ENCODE measurements around the gene ARL17B.
"Not testable (repeated sequence)": the region's sequence is repeated elsewhere in the genome, so short reads cannot be mapped to it uniquely, and the experiment has no call there.

Gene ARL17B

GRCh38 chr17:46361755-46362154 lies at the start of gene ARL17B:
ARL17B (minus strand) TSS chr17:46361766; CDS start chr17:46358397, 3,369 bp downstream.
- POLR2A ChIA-PET; DNase-seq (ENCODE audit: extremely low spot score); CTCF ChIA-PET: not testable (repeated sequence)

DNA sequence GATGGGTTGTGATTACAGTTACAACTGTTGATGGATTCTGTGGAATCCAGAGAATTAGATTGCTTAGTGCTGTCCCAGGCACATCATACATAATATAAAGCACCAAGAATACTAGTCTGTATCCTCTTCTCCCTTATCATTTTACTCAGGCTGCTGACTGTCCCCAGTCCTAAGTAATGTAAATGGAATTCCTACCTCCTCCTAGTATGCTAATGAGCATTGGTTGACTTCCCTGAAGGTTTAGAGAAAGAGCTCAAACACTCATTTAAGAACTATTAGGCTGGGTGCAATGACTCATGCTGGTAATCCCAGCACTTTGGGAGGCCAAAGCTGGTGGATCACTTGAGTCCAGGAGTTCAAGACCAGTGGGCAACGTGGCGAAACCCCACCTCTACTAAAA lies 48.3 kb upstream of the ARL17B start:
- POLR2A ChIA-PET; CTCF ChIA-PET; DNase-seq (ENCODE audit: extremely low spot score): not testable (repeated sequence)

GRCh38 chr17:46407155-46407554 lies 45.6 kb upstream of the ARL17B start:
- POLR2A ChIA-PET; DNase-seq (ENCODE audit: extremely low spot score); CTCF ChIA-PET: not testable (repeated sequence)

DNA sequence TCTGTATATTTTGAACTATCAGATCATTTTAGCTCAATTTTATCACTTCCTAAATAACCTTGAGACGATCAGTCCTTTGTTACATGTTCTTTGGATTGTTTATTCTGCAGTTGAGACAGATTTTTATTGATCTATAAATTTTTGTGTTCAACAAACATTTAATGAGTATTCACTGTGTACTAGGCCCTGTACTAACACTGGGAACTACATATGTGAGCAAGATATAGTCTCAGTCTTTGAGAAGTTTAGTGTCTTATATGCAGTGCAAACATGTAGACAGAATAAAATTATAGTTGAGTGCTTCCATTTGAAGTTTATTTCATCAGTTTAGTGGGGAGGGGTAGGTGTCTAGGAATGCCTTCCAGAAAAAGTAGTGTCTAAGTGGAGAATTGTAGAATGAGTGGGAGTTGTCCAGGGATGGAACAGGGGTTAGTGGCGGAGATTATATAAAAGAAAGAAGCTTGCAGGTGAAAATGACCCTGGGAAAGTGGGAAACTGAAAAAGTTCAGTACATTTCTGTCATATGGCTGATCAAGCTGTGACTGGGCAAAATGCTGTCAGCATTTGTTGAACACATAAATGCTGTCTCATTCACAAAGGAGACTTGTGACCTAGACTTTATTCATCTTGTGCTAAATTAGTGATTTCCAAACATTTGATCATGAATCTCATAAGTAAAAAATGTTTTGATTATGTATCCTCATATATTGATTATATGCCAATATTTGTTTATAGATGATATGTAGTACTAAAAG lies 39.6 kb upstream of the ARL17B start:
- DNase-seq (ENCODE audit: extremely low spot score); POLR2A ChIA-PET; CTCF ChIA-PET: not testable (repeated sequence)

GRCh38 chr17:46400543-46400942 lies 39.0 kb upstream of the ARL17B start:
- POLR2A ChIA-PET; DNase-seq (ENCODE audit: extremely low spot score); CTCF ChIA-PET: not testable (repeated sequence)

DNA sequence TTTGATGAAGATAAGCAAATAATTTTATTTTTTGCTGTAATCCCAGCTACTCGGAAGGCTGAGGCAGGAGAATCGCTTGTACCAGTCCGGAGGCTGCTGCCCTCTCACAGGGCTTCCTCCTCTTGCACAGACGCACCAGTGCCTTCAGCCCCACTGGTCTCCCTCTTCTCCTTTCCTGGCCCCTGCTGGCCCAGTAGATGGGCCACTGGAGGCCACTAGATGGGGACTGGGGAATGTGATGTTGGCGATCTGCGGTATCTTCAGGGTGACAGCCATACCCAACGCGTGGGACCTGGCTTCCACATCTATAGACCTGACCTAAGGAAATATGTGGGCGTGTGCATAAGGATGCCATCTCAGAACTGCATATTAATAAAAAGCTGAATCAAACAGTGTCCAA lies 38.4 kb upstream of the ARL17B start:
- CTCF ChIA-PET; DNase-seq (ENCODE audit: extremely low spot score); POLR2A ChIA-PET: not testable (repeated sequence)

DNA sequence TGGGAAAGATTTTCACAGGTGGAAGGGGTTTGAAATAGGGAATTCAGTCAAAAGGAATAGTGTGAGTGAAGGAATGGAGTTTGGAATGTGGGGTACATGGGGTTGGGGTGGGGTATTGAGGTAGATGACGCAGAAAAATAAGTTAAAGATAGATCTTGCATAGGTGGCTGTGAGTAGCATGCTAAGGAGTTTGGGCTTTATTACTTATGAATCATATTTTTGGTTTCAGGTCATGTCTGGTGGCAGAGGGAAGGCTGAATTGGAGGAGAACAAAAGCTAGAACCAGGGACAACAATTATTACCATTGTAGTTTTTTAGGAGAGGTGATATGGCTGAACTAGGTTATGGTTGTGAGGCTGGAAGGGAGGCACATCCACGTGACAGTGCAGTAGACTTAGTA lies 34.7 kb upstream of the ARL17B start:
- DNase-seq (ENCODE audit: extremely low spot score); POLR2A ChIA-PET; CTCF ChIA-PET: not testable (repeated sequence)

DNA sequence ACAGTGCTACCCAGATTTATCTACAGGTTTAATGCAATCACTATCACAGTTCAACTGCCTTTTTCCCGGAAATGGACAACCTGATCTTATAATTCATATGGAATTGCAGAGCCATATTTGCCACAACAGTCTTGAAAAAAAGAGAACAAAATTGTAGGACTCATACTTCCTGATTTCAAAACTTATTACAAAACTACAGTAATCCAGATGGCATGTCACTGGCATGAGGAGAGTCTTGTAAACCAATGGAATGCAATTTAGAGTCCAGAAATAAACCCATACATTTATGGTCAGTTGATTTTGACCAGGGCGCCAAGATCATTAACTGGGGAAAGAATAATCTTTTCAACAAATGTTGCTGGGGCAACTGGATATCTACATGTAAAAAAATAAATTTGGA lies 32.1 kb upstream of the ARL17B start:
- DNase-seq (ENCODE audit: extremely low spot score); POLR2A ChIA-PET; CTCF ChIA-PET: not testable (repeated sequence)

DNA sequence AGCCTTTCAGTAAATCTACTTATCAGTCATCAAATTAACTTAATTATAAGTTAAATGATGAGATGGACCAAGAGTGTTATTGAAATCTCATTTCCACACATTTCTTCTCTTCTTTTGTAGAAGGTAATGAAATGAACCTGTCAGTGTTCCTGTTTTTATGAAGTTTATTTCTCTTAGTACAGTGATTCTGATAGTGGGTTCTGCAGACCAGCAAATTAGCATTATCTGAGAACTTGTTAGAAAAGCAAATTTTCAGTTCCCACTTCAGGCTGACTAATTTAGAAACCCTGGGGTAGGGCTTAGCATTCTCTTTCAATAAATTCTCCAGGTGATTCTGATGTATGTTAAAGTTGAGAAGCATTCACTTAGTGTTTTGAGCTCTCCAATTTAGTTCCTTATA lies 23.9 kb upstream of the ARL17B start:
- DNase-seq (ENCODE audit: extremely low spot score); CTCF ChIA-PET; POLR2A ChIA-PET: not testable (repeated sequence)

DNA sequence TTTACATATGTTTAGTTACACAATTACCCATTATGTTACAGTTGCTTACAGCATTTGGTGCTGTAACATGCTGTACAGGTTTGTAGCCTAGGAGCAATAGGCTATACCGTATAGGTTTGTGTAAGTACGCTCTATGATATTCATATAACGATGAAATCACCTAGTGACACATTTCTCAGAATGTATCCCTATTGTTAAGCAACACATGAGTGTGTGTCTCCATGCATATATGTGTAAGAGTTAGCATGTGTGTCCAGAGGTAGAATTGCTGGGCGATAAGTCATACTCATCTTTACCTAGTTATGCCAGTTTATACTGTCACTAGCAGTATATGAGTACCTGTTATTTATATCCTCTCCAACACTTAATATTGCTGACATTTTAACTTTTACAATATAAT lies 21.6 kb upstream of the ARL17B start:
- DNase-seq (ENCODE audit: extremely low spot score); POLR2A ChIA-PET; CTCF ChIA-PET: not testable (repeated sequence)

GRCh38 chr17:46373418-46373817 lies 11.9 kb upstream of the ARL17B start:
- POLR2A ChIA-PET; DNase-seq (ENCODE audit: extremely low spot score); CTCF ChIA-PET: not testable (repeated sequence)

- CTCF ChIA-PET; POLR2A ChIA-PET; DNase-seq (ENCODE audit: extremely low spot score): not testable (repeated sequence)
Measured at GRCh38 chr17:46372236-46373229, 11.0 kb upstream of the ARL17B start.

DNA sequence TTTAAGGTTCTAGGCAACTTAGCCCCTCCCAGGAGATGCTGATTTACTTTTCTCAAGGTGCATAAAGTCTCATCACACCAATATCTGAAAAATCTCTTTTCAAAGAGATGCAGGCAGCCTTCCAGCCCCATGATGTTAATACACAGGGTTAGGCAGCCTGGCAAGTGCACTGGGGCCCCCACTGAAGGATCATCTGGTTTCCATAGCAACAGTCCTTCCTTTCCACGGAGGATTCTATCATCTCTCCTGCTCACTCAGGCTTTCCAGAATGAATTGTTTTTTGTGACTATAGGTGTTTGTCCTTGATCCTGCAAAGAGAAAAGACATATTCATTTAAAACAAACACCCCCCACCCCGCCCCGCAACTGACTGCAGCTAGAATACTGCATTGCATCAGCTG lies 6.0 kb upstream of the ARL17B start:
- POLR2A ChIA-PET; DNase-seq (ENCODE audit: extremely low spot score); CTCF ChIA-PET: not testable (repeated sequence)

GRCh38 chr17:46361145-46361735 lies 326 bp downstream of the ARL17B start:
- POLR2A ChIA-PET, CTCF ChIA-PET: not testable (repeated sequence)

DNA sequence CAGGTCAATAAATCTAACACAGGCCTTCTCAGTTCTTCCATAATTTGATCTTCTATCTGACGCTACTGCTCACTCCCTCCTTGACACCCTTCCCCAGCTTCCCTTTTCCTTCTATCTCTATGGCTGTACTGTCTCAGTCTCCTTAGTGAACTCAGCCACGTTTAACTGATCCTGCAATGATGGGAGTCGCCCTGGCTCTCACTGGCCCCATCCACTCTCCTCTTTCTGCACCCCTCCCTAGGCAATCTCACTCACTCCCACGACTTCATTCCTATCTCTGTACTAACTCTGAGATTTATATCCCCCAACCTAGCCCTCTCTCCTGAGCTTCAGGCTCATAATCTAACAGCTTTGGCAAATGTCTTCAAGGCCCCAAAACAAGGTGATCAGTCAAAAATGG lies 7.7 kb downstream of the ARL17B start:
- CTCF ChIA-PET; DNase-seq (ENCODE audit: extremely low spot score); POLR2A ChIA-PET: not testable (repeated sequence)

More at GRCh38 chr17:46361145-46361735, 326 bp downstream of the ARL17B start:
- DNase-seq (ENCODE audit: extremely low spot score): not testable (repeated sequence)

DNA sequence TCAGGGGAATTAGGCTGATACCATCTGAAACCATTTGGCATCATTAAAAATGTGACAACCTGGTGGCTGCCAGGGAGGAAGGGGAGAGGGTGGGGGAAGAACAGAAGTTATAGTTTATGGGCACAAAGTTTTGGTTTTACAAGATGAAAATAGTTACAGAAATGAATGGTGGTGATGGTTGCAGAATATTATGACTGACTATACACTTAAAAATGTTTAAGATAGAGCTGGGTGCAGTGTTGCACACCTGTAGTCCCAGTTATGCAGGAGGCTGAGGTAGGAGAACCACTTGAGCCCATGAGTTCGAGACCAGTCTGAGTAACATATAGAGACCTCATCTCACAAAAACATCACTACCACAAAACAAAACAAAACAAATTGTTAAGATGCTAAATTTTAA lies 12.5 kb downstream of the ARL17B start:
- DNase-seq (ENCODE audit: extremely low spot score); POLR2A ChIA-PET; CTCF ChIA-PET: not testable (repeated sequence)

- DNase-seq (ENCODE audit: extremely low spot score); CTCF ChIA-PET; POLR2A ChIA-PET: not testable (repeated sequence)
Measured at GRCh38 chr17:46348345-46348744, 13.2 kb downstream of the ARL17B start.

DNA sequence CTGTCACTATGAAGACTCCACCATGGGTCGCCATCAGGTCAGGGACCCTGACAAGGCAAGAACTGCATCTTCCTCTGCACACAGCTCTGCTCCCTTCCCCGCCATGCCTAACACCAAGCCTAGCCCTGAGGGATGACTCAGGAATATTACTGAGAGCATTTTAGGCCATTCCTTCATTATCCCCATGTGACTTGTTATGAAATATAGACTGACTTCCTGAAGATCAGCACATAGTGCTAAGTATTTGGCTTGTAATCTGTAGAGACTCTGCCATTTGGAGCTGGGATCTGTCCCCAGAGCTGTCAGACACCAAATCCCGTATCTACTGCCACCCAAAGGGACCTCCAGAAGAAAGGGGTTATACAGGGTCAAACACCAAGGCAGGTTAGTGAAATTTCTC lies 19.4 kb downstream of the ARL17B start:
- CTCF ChIA-PET: not testable (repeated sequence)

DNA sequence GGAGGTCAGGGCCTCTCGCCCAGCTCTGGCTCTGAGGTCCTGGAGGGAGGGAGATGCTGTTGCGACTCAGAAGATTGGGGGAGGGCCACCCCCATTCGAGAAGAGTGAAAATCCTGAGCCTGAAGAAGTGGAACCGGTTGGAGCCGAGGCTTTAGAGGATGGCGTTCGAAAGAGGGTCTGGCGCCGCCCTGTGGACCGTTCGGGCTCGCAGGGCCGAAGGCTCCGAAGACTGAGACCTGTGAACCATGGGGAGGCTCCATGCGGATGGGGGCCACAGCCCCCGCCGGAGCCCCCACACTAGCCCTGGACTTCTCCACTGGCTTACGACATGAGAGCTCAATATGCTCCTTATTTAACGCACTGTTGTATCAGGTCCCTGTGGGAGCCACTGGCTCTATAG lies 20.3 kb downstream of the ARL17B start:
- CTCF ChIA-PET, POLR2A ChIA-PET: not testable (repeated sequence)

More for the DNA sequence above, 19.4 kb downstream of the ARL17B start:
- DNase-seq (ENCODE audit: extremely low spot score); POLR2A ChIA-PET: not testable (repeated sequence)

More for the DNA sequence above, 20.3 kb downstream of the ARL17B start:
- DNase-seq (ENCODE audit: extremely low spot score): not testable (repeated sequence)
